H1 (cell line): ENCODE measurements around the gene ILKAP. TPM values are rescaled to one million over a fixed set of nuclear protein-coding genes. Genes with fewer than 3 reads are reported as not detected.

ENCODE experiments used
- CTCF ChIA-PET: fragments of 300-600 bp; sonication (Branson Sonifier 250); formaldehyde crosslinking; loops from one replicate; lab custom pipeline; 2021; ENCODE audit not compliant: partially characterized antibody; lab: Charles Lee
- POLR2A ChIA-PET: fragments of 300-600 bp; sonication (Branson Sonifier 250); formaldehyde crosslinking; loops from one replicate; lab custom pipeline; 2021; ENCODE audit warnings: inconsistent platforms; ENCODE audit not compliant: partially characterized antibody; lab: Charles Lee
- DNase-seq, 2 experiments: peaks; one replicate each; pipeline versions ENCODE4 v3.0.0 to v3.0.0-alpha.2; 2010 to 2022; ENCODE audit warnings: low spot score in 2 of 2, low read depth in 1 of 2, mixed read lengths in 1 of 2
- FAIRE-seq: peaks from 2 replicates; lab custom pipeline; 2011; peaks lifted over from hg19 to GRCh38; lab: Jason Lieb, UNC
- H2AFZ ChIP-seq: 2 replicates; pipeline ENCODE4 v1.8.1; 2012; ENCODE audit warnings: low read length, inconsistent platforms
- H2AK5ac ChIP-seq: 2 replicates; pipeline ENCODE4 v1.6.1; 2013; ENCODE audit warnings: low read depth, low read length
- H2BK120ac ChIP-seq: replicated peaks from 2 replicates; pipeline ENCODE3; 2013; ENCODE audit warnings: low read depth, low read length, inconsistent platforms
- H2BK12ac ChIP-seq: 2 replicates; pipeline ENCODE4 v1.6.1; 2013; ENCODE audit warnings: low read depth, low read length
- H2BK15ac ChIP-seq: 2 replicates; pipeline ENCODE4 v1.6.1; 2013; ENCODE audit warnings: low read length
- H2BK20ac ChIP-seq: 2 replicates; pipeline ENCODE4 v1.6.1; 2013; ENCODE audit warnings: low read length
- H2BK5ac ChIP-seq: 2 replicates; pipeline ENCODE4 v1.6.1; 2013; ENCODE audit warnings: low read depth, low read length
- H3K14ac ChIP-seq: 2 replicates; pipeline ENCODE4 v1.6.1; 2013; ENCODE audit warnings: inconsistent platforms; ENCODE audit not compliant: insufficient read length
- H3K18ac ChIP-seq: 2 replicates; pipeline ENCODE4 v1.6.1; 2013; ENCODE audit warnings: low read length; ENCODE audit errors: extremely low read depth
- H3K23ac ChIP-seq: 2 replicates; pipeline ENCODE4 v1.6.1; 2013; ENCODE audit warnings: inconsistent platforms; ENCODE audit not compliant: insufficient read length
- H3K23me2 ChIP-seq: 2 replicates; pipeline ENCODE4 v1.6.1; 2013; ENCODE audit warnings: low read depth, low read length
- H3K27ac ChIP-seq: 2 replicates; pipeline ENCODE4 v1.6.1; 2011; ENCODE audit warnings: low read depth, low read length, inconsistent platforms
- H3K27me3 ChIP-seq, 4 experiments: replicated peaks in 1 of 4; 1 replicate in 1 of 4; 2 replicates in 3 of 4; pipeline versions ENCODE4 v1.6.1 to v1.8.1; 2011 to 2013; ENCODE audit warnings: low read length in 3 of 4, mild to moderate bottlenecking in 3 of 4, inconsistent platforms in 2 of 4, mixed read lengths in 2 of 4, moderate library complexity in 1 of 4; ENCODE audit not compliant: control insufficient read depth in 3 of 4, insufficient read depth in 3 of 4; ENCODE audit errors: extremely low read depth in 1 of 4
- H3K36me3 ChIP-seq, 4 experiments: 2 replicates each; pipeline versions ENCODE4 v1.6.1 to v1.8.1; 2011 to 2013; ENCODE audit warnings: mild to moderate bottlenecking in 4 of 4, low read length in 3 of 4, moderate library complexity in 2 of 4, control low read depth in 1 of 4, inconsistent platforms in 1 of 4; ENCODE audit not compliant: insufficient read depth in 4 of 4, control insufficient read depth in 2 of 4
- H3K4ac ChIP-seq: replicated peaks from 2 replicates; pipeline ENCODE3; 2013; ENCODE audit warnings: low read length, low read depth, mixed read lengths, inconsistent platforms; ENCODE audit not compliant: insufficient read length
- H3K4me1 ChIP-seq, 4 experiments: replicated peaks in 1 of 4; 1 replicate in 1 of 4; 2 replicates in 3 of 4; pipeline versions ENCODE4 v1.6.1 to v1.8.1; 2011 to 2013; ENCODE audit warnings: low read length in 3 of 4, inconsistent platforms in 2 of 4, mixed read lengths in 1 of 4; ENCODE audit not compliant: insufficient read depth in 4 of 4, control insufficient read depth in 3 of 4
- H3K4me2 ChIP-seq, 2 experiments: 2 replicates each; pipeline versions ENCODE4 v1.6.1 to v1.8.1; 2011 to 2013; ENCODE audit warnings: low read depth in 2 of 2, low read length in 2 of 2, control low read depth in 1 of 2, inconsistent platforms in 1 of 2, mild to moderate bottlenecking in 1 of 2; ENCODE audit not compliant: insufficient read depth in 1 of 2
- H3K4me3 ChIP-seq, 4 experiments: fragments of 200-600, 300-600 bp in 1 of 4; sonication (generic), shearing (Covaris generic), sonication (Bioruptor Twin) in 1 of 4; 2 replicates each; pipeline versions ENCODE4 v1.5.1 to v1.8.1; 2011 to 2016; ENCODE audit warnings: low read length in 4 of 4, low read depth in 3 of 4, control low read depth in 2 of 4, inconsistent platforms in 2 of 4, mild to moderate bottlenecking in 2 of 4, mixed read lengths in 1 of 4, moderate library complexity in 1 of 4; ENCODE audit not compliant: insufficient read depth in 2 of 4; ENCODE audit errors: extremely low read depth in 1 of 4
- H3K56ac ChIP-seq: replicated peaks from 2 replicates; pipeline ENCODE3; 2013; ENCODE audit warnings: low read depth, mild to moderate bottlenecking, mixed read lengths, low read length, inconsistent platforms; ENCODE audit not compliant: insufficient read length
- H3K79me1 ChIP-seq: 2 replicates; pipeline ENCODE4 v1.6.1; 2013; ENCODE audit warnings: low read depth, low read length, control low read depth
- H3K79me2 ChIP-seq, 2 experiments: 2 replicates each; pipeline versions ENCODE4 v1.6.1 to v1.8.1; 2012 to 2013; ENCODE audit warnings: low read length in 2 of 2, mild to moderate bottlenecking in 2 of 2, inconsistent platforms in 1 of 2; ENCODE audit not compliant: insufficient read depth in 2 of 2, control insufficient read depth in 1 of 2
- H3K9ac ChIP-seq, 4 experiments: replicated peaks in 1 of 4; 1 replicate in 1 of 4; 2 replicates in 3 of 4; pipeline versions ENCODE4 v1.6.1 to v1.8.1; 2011 to 2013; ENCODE audit warnings: low read depth in 3 of 4, low read length in 3 of 4, control low read depth in 2 of 4, mild to moderate bottlenecking in 2 of 4, moderate library complexity in 2 of 4, inconsistent platforms in 1 of 4; ENCODE audit errors: extremely low read depth in 1 of 4
- H3K9me3 ChIP-seq, 2 experiments: 2 replicates each; pipeline versions ENCODE4 v1.6.1 to v1.8.1; 2012 to 2013; ENCODE audit warnings: mild to moderate bottlenecking in 2 of 2, moderate library complexity in 2 of 2, control low read depth in 1 of 2, inconsistent platforms in 1 of 2, low read depth in 1 of 2, low read length in 1 of 2, mixed read lengths in 1 of 2; ENCODE audit not compliant: insufficient read depth in 2 of 2
- H4K20me1 ChIP-seq, 2 experiments: replicated peaks in 1 of 2; 2 replicates each; pipeline versions ENCODE3 to v1.8.1; 2011 to 2013; ENCODE audit warnings: inconsistent platforms in 2 of 2, low read length in 2 of 2, mild to moderate bottlenecking in 1 of 2; ENCODE audit not compliant: insufficient read depth in 2 of 2, control insufficient read depth in 1 of 2
- H4K5ac ChIP-seq: 2 replicates; pipeline ENCODE4 v1.6.1; 2013; ENCODE audit warnings: low read length, low read depth, mixed read lengths, inconsistent platforms; ENCODE audit not compliant: insufficient read length
- H4K8ac ChIP-seq: 2 replicates; pipeline ENCODE4 v1.8.0; 2013; ENCODE audit warnings: mild to moderate bottlenecking, moderate library complexity, low read length, inconsistent platforms; ENCODE audit not compliant: insufficient read depth; ENCODE audit errors: extremely low read depth
- H4K91ac ChIP-seq: replicated peaks from 2 replicates; pipeline ENCODE3; 2013; ENCODE audit warnings: low read length, mixed read lengths, inconsistent platforms; ENCODE audit not compliant: insufficient read length
- JUND ChIP-seq: IDR thresholded peaks from 2 replicates; pipeline ENCODE4 v1.6.1; 2011; ENCODE audit warnings: mild to moderate bottlenecking, improper control_type of control experiment, low read length
- WGBS, 2 experiments: shearing (Covaris generic) in 1 of 2; methylation state at CpG; one replicate each; pipeline versions ENCODE4 v1.1.6 to v1.1.7; 2013 to 2015; ENCODE audit warnings: low lambda C conversion rate in 2 of 2, mixed read lengths in 2 of 2, inconsistent platforms in 1 of 2, low coverage in 1 of 2, missing lambda C conversion rate in 1 of 2; ENCODE audit not compliant: insufficient replicate concordance in 2 of 2, insufficient coverage in 1 of 2, insufficient read length in 1 of 2; ENCODE audit errors: extremely low coverage in 1 of 2, missing lambda C conversion rate in 1 of 2; 5-methylcytosine and 5-hydroxymethylcytosine counted together
- polyA plus RNA-seq, 7 experiments: library from polyadenylated mRNA; depleted of rRNA in 3 of 7; stranded (reverse) in 5 of 7; unstranded in 2 of 7; fragments of >200 nt in 5 of 7; fragments of 200-250 nt in 2 of 7; gene quantifications; 1 replicate in 5 of 7; 2 replicates in 1 of 7; 4 replicates in 1 of 7; pipeline versions ENCODE4 v1.2.1 to v1.2.3, GENCODE V29; 2011 to 2013; ENCODE audit warnings: missing spikeins in 2 of 7, mixed read lengths in 2 of 7
- total RNA-seq: library from RNA; stranded (reverse); fragmentation: NEBNext Ultra II Directional; extraction: Animal tissue kit (Norgen Biotek cat#: 25700); gene quantifications from 2 replicates; pipeline ENCODE4 v1.2.1, GENCODE V29; 2021
- TF ChIP-seq, protein P1 (sequence below): IDR thresholded peaks from 2 replicates; pipeline ENCODE4 v1.6.1; 2012; ENCODE audit warnings: inconsistent platforms

The ILKAP gene
- total and polyA plus RNA-seq, 2 of the 8 experiments (the other 6 are each of a cell fraction or from before 2014, with no cell fraction given), result 23.5 to 33.8 TPM

DNA sequence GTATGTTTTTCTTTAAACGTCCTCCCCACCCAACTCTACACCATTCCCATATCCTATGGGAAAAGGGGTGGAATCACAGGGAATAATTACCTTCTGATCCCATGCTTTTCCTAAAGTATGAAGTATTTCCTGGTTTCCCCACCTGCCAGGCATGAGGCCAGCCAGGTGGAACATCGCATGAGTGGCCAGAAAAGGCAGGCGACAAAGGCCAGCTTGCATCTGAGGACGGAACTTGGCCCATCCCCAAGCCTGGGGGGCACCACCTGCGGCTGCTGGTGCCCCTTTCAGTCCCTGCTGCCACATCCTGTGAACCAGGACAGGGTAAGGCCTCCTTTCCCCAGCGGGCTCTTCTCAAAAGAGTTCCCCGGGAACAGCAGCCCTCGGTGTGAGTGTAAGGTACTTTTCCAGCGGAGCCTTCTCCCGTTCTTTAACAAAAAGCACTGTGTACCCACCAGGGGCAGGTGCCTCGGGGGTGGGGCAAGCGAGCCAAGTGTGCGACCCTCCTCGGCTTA lies 45.9 kb downstream of the ILKAP start:
- Histone ChIP-seq H3K27me3 (peaks cover 8 to 45% (median 28%) of the 10 kb centered on the region in 4 experiments), H3K23ac (no peak overlapping the region), H3K4ac (no peak overlapping the region), H2BK5ac (no peak overlapping the region), H3K18ac (no peak overlapping the region), H2BK15ac (0 out of 2 replicates have a peak overlapping the region, but pooled peaks have one; percentile 29), H4K91ac (no peak overlapping the region), H3K79me2 (no peaks in the 10 kb centered on the region), H3K36me3 (no peaks in the 10 kb centered on the region), H3K9me3 (no peaks in the 10 kb centered on the region), H3K23me2 (peaks cover 9% of the 10 kb centered on the region; the same call in 1 of the 2 replicates), H3K4me1 (peaks cover 0 to 21% (median 5%) of the 10 kb centered on the region in 4 experiments; a peak in 5 of 7 replicates), H3K79me1 (no peaks in the 10 kb centered on the region), H3K27ac (no peak overlapping the region), H4K8ac (0 out of 2 replicates have a peak overlapping the region, but pooled peaks have one; percentile 65), H3K56ac (no peak overlapping the region), H3K4me3 (peak overlapping the region; percentile 52 to 83 (median 59); a peak in 5 of 8 replicates), H2AFZ (no peak overlapping the region), H2BK120ac (no peak overlapping the region), H3K14ac (no peak overlapping the region), H2AK5ac (no peak overlapping the region), H4K5ac (no peak overlapping the region), H2BK12ac (no peak overlapping the region), H4K20me1 (peaks cover 0 to 3% of the 10 kb centered on the region in 2 experiments), H3K9ac (no peak overlapping the region), H3K4me2 (peak overlapping the region; percentile 73 to 81), H2BK20ac (no peak overlapping the region)
- FAIRE-seq (no peak), DNase-seq (no peak)
- TF ChIP-seq, protein P1, sequence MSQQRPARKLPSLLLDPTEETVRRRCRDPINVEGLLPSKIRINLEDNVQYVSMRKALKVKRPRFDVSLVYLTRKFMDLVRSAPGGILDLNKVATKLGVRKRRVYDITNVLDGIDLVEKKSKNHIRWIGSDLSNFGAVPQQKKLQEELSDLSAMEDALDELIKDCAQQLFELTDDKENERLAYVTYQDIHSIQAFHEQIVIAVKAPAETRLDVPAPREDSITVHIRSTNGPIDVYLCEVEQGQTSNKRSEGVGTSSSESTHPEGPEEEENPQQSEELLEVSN, result 0 out of 2 replicates have a peak, but pooled peaks have one; percentile 30
- no peak for TF ChIP-seq JUND
- 61% methylated on average over 14 of the region's 14 CpGs; no CpG with 5 or more reads in 1 of the 2 experiments for WGBS, 2 experiments
- CTCF ChIA-PET, result interaction anchor here (0.7 kb wide), 1 partner anchor 674 kb away, joined by 3 read pairs; no protein-coding TSS in a partner anchor
- POLR2A ChIA-PET, result interaction anchor here (0.7 kb wide), 1 partner anchor 19 kb away, joined by 3 read pairs; no protein-coding TSS in a partner anchor
